Measurements from ENCODE around the gene MOGAT3.

The MOGAT3 gene

GRCh38 chr7:101233907-101234547 is 33.2 kb upstream of the MOGAT3 start:
- DNase-seq: no peak

DNA sequence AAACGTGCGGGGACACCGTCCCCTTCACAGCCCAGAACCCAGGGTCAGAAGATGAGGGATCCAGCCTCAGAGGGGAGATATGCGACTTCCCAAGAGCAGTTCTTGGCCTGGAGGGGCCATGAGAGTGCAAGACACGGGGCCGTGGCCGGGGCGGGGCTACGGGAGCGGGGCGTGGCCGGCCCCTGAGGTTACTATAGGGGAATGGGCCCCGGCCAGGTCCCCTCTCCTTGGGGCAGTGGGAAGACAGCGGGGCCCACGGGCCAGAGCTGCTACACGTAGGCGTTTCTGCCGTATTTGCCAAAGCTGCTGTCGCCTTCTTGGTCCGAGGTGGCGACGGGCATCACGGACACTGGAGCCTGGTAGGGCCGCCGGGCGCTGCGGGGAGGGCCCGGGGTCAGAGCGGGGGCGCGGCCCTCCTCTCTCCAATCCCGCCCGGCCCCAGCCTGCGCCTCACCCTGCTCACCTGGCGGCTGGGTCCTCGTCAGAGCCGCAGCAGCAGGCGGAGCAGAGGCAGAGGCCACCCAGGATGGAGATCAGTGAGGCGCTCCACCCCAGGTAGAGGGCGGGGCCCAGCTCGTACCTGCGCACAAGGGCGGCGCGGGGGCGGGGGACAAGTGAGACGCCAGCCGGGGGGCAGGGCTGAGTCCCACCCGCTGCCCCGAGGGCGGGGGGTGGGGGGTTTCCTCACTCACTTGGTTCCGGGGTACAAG is 31.5 kb upstream of the MOGAT3 start:
- DNase-seq: no peak

- no peak for DNase-seq
These were observed 30.8 kb upstream of the MOGAT3 start for GRCh38 chr7:101231644-101232043.

GRCh38 chr7:101226721-101227120 is 25.9 kb upstream of the MOGAT3 start:
- DNase-seq: no peak

GRCh38 chr7:101225650-101226049 is 24.8 kb upstream of the MOGAT3 start:
- no peak for DNase-seq

- DNase-seq: no peak
These were observed 22.7 kb upstream of the MOGAT3 start for GRCh38 chr7:101223528-101223927.

- no peak for DNase-seq
These were observed 21.5 kb upstream of the MOGAT3 start for GRCh38 chr7:101222275-101222830.

- no peak for DNase-seq
These were observed 19.5 kb upstream of the MOGAT3 start for GRCh38 chr7:101220295-101220694.

GRCh38 chr7:101218236-101219125 is 17.6 kb upstream of the MOGAT3 start:
- DNase-seq: peak; percentile 13

DNA sequence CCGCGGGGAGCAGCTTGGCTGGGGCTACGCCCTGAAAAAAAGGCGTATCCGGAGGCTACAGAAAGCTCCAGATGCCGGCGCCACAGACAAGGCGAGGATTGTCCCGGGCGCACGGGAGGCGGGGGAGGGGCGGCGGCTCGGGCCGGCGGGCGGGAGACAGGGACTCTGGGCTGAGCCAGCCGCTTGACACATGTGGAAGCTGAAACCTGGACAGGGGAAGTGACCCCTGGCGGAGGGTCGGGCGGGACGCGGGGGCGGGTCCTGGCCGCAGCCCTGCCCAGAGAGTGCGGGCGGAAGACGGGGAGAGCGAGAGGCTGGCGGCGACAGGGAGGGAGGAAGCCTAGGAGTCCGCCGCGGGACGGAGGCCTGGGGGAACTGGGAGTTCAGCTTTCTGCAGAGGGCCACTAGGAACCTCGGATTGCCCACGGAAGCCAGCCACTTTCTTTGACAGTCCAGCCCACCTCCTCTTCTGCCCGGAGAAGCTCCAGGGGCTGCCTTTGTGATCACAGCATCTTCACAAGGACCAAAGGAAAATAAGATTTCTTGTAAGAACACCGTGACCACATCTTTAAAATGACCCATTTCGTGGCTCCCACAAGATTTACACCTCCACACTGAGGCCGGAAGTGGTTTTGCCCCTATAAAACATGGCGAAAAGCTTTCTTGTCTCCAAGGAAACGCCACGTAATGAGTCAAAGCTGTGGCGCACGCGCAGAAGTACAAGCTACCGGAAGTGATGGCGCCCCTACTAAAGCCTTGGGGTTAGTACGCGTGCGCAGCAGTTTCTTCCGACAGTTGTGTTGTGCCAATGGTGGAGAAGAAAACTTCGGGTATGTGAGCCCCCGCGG is 16.8 kb upstream of the MOGAT3 start, which contains the start of the genes PLOD3 and ZNHIT1:
Gene PLOD3, minus strand, starts transcription at position 194 of the 848 bp plus-strand sequence. CDS start 307 bp downstream, outside the sequence.
Gene ZNHIT1, plus strand, starts transcription at position 778 of the 848 bp plus-strand sequence. Its CDS starts 31 bp downstream, at position 809.
- peak; percentile 100 for DNase-seq

DNA sequence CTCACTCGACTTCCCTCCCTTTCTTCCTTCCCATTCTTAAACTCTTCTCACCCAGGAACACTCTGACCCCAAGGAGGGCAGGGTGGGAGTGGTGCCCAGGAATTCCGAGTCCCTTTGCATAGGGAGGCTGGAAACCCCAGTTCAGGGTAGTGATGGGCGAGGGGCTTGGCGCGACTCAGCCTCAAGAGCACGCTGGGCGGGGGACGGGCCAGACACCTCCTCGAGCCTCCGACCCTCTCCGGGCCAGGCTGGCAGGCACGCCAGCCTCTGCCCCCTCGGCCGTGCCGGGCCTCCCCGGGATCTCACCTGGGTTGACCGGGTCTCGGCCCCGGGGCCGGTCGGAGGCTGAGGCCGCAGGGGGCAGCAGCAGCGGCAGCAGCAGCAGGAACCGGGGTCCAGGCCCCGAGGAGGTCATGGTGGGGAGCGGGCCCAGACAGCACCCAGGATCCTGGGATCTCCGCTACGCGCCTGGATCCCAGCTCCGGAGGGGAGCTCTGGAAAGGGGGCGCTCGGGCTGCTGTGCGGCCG is 16.1 kb upstream of the MOGAT3 start:
- no peak for DNase-seq

DNA sequence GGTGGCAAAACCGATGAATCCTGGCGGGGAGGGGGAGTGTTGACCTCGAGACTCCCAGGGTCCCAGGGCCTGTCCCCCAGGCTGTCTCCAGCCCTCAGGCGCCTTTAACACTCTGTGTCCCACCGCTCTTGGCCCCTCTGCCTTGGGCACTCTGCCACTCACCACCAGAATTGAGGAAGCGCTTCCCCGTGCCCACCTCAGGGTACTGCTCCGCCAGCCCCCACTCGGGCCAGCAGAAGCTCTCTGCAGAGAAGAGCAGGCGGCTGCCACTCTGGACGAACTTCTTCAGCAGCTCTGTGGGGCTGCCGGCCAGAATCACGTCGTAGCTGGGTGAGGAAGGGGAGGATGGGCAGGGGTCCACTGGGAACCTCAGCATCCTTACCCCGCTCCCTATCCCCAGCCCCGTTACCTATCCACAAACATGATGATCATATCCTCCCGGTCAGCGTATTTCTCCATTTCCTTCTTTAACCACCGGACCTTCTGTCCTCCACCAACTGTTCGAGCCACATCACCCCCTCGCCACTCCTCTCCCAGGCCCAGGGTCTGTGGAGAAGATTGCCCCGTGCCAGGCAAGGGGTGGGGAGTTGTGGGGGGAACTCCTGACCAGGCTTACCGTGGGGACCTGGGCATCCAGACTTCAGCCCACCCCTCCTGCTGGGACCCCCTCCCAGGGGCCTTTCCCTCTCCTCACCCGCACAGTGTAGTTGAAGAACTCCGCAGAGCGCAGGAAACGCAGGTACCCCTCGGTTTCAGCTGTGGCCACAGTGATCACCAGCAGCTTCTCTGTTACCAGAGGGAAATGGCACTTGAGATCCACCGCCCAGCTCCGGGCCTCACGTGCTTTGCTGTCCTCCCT is 15.4 kb upstream of the MOGAT3 start:
- DNase-seq: peak; percentile 47

DNA sequence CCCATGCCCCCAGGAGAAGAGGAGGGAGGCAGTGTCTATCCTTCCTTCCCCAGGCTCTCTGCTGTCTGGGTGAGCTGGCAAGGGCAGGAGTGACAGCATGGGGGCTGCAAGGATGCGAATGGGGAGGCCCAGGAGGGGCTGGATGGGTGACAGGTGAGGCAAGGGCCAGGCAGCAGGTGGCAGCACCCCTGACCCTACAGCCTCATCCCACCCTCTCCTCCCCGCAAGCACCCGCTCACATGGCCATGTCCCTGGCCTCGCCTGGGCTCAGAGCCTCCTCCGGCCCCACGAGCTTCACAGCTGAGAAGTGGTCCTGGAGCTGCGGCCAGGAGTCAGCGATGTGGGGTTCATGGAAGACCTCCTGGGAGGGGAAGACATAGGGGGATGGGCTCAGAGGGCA is 11.2 kb upstream of the MOGAT3 start:
- no peak for DNase-seq

DNA sequence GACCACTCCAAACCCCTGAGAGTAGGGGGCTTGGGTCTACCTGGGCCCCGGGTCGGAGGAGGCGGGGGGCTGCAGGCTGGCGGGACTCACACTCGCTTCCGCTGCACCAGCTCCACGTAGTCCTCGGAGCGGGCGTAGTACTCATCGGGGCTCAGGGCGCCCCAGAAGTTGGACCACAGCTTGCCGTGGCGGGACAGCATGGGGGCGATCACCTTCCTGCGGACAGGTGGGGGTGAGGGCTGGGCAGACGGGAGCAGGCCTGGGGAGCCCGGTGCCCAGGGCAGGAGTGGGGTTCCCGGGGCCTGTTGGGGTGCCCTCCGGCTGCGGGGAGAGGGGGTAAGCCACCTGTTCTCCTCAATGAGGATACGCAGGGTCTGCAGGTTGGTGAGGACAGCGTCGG is 10.7 kb upstream of the MOGAT3 start:
- no peak for DNase-seq

DNA sequence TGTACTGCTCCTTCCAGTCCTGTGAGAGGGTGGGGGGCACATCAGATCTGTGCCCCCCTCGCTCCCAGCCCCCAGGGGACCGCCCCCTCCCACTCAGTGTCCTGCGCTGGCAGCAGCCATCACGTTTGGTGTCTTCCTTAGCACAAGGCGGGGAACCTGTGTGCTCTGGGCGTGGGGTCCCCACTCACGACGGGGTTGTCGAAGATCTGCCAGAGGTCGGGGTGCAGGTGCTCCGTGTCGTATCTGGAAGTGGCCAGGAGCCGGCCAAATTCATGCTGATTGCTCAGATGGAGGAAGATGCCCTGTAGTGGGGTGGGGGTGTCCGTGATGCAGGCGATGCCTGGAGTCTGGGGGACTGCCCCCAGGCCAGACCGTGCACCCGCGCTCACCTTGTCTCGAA is 9.3 kb upstream of the MOGAT3 start:
- DNase-seq: no peak

DNA sequence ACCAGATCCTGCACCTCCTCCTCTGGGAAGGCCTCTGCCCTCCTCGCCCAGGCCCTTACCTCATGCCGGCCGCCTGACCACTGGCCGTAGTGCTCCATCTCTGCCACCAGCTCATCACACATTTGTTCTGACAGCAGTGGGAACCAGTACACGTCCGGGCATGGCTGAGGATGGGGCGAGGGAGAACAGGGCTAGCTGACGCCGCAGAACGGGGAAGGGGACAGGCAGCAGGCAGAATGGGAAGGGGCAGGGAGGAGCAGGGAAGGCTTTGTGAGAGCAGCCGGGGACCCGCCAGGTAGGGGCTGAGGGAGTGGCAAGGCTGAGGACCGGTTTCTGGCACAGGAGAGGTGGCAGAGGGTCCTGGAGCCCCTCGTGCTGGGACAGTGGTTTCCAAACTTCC is 8.0 kb upstream of the MOGAT3 start:
- DNase-seq: no peak

DNA sequence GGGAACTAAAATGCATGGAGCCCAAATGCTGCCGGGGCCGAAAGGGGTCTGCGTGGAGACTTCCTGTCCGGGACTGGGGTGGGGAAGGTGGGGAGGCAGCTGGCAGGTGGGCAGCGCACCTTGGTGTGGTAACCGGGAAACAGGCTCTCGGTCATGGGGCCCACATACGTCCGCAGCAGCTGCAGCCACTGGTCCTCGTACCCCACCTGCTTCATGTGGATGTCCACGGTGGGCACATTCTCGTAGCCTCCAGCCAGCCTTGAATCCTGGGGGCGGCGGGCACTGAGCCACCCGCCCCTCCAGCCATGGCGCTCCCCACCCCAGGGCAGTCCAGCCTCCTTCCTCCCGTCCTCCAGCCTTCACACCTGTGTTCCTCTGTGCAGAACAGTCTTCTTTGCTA is 6.6 kb upstream of the MOGAT3 start:
- DNase-seq: no peak

DNA sequence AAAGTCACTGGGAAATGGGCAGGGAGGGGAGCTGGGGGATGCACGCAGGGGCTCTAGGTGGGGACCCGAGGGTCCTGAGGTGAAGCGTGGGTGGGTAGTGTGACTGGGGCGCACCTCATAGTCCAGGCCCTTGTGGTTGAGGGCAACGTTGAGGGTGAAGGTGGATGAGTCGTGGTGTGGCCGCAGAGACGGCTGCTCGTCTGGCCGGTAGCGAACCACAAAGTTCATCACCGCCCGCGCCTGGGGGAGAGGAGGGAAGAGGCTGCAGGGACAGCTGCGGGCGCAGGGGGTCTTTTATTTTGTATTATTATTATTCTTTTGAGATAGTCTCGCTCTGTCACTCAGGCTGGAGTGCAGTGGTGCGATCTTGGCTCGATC is 5.8 kb upstream of the MOGAT3 start:
- DNase-seq: no peak

- DNase-seq: no peak
These were observed 5.2 kb upstream of the MOGAT3 start for GRCh38 chr7:101205901-101206664.

All from suppressor macrophage treated with lipopolysaccharide for 4 hours (primary cell).